Measurements from ENCODE around the gene CTPS2.

CTPS2 gene

GRCh38 chrX:16711893-16712547 lies 449 bp downstream of the CTPS2 start:
- peak; percentile 7 for DNase-seq

GRCh38 chrX:16711219-16711811 lies 1.2 kb downstream of the CTPS2 start:
- DNase-seq = no peak

- DNase-seq = no peak
These were observed 4.5 kb downstream of the CTPS2 start for GRCh38 chrX:16708016-16708415.

GRCh38 chrX:16705370-16705769 lies 7.1 kb downstream of the CTPS2 start:
- no peak for DNase-seq

GRCh38 chrX:16702700-16703599 lies 9.5 kb downstream of the CTPS2 start:
- no peak for DNase-seq

- no peak for DNase-seq
These were observed 11.7 kb downstream of the CTPS2 start for GRCh38 chrX:16700734-16701133.

GRCh38 chrX:16699389-16699788 lies 13.1 kb downstream of the CTPS2 start:
- DNase-seq = no peak

- no peak for DNase-seq
These were observed 15.5 kb downstream of the CTPS2 start for GRCh38 chrX:16696956-16697355.

- DNase-seq = peak; percentile 60
These were observed 17.3 kb downstream of the CTPS2 start for GRCh38 chrX:16695079-16695676.

- no peak for DNase-seq
These were observed 25.0 kb downstream of the CTPS2 start for GRCh38 chrX:16687514-16687913.

- DNase-seq = no peak
These were observed 29.3 kb downstream of the CTPS2 start for GRCh38 chrX:16683007-16683664.

- DNase-seq = no peak
These were observed 33.8 kb downstream of the CTPS2 start for GRCh38 chrX:16678689-16679088.

- DNase-seq = peak; percentile 19
These were observed 41.5 kb downstream of the CTPS2 start for GRCh38 chrX:16671005-16671404.

- DNase-seq = no peak
These were observed 45.9 kb downstream of the CTPS2 start for GRCh38 chrX:16666541-16666940.

GRCh38 chrX:16665089-16665488 lies 47.4 kb downstream of the CTPS2 start:
- no peak for DNase-seq

- DNase-seq = no peak
These were observed 47.8 kb downstream of the CTPS2 start for GRCh38 chrX:16664626-16665025.

GRCh38 chrX:16664074-16664473 lies 48.4 kb downstream of the CTPS2 start:
- no peak for DNase-seq

GRCh38 chrX:16662402-16662801 lies 50.1 kb downstream of the CTPS2 start:
- DNase-seq = no peak

- no peak for DNase-seq
These were observed 51.0 kb downstream of the CTPS2 start for GRCh38 chrX:16661495-16661894.

GRCh38 chrX:16659321-16659720 lies 53.1 kb downstream of the CTPS2 start:
- DNase-seq = no peak

GRCh38 chrX:16658284-16658683 lies 54.2 kb downstream of the CTPS2 start:
- no peak for DNase-seq

- DNase-seq = no peak
These were observed 58.4 kb downstream of the CTPS2 start for GRCh38 chrX:16654093-16654492.

GRCh38 chrX:16653424-16653823 lies 59.0 kb downstream of the CTPS2 start:
- DNase-seq = no peak

Data from activated naive CD4-positive, alpha-beta T cell treated with anti-CD3 and anti-CD28 coated beads, Interleukin-2, amount 50 U/mL, for 16 hours (primary cell).